Fibroblast of skin of scalp (primary cell): ENCODE data around the gene CLIP2.
"Not testable (repeated sequence)": the region's sequence is repeated elsewhere in the genome, so short reads cannot be mapped to it uniquely, and the experiment has no call there.

Experiments
- DNase-seq: peaks from one replicate; pipeline ENCODE4 v3.0.0-alpha.2; 2013

CLIP2 gene

DNA sequence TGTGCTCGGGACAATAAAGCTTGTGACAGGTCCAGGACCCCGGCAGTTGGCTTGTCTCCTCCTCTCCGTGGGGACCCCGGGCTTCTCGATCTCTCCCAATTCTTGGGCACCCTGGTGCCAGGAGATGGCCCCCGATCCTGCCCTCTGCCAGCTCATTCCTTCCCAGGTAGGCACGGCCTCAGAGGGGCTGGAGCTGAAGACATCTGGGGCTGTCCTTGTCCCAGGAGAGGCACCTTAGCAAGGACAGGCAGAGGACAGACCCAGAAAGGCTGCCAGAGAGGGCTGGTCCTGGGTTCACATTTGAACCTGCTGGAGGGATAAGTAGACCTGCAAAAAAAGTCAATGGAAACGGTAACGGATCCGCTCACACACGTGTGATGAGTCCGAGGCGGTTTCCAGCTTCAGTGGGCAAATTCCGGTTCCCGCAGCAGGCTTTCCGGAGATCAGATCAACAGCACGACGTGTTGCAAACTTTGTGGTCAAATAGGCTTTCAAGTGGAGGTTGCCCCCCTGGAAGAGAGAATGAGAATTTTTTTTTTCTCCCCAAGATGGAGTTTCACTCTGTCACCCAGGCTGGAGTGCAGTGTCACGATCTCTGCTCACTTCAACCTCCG, 116.8 kb downstream of the CLIP2 start:
- no peak for DNase-seq

DNA sequence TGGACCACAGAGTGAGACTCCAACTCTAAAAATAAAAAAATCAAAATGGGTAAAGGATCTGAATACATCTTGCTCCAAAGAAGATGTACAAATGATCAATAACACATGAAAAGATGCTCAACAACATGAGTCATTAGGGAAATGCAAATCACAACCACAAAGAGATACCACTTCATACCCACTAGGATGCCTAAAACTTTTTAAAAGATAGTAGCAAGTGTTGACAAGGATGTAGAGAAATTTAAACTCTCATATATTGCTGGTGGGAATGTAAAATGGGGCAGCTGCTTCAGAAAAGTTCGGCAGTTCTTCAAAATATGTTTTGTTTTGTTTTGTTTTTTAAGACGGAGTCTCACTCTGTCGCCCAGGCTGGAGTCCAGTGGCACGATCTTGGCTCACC, 118.8 kb downstream of the CLIP2 start:
- no peak for DNase-seq

DNA sequence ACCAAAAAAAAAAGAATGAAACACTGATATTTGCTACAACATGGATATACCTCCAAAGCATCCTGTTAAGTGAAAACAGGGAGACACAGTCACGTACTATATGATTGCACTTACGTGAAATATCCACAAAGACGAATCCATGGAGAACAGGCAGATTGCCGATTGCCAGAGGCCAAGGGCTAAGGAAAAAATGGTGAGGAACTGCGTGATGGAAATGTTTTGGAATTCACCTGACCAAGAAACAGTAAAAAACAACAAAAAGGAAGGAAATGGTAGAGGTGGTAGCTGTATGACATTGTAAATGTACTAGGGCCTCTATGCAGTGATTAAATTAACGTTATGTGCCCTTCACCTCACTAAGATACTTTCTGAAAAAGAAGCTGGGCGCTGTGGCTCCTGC, 120.4 kb downstream of the CLIP2 start:
- DNase-seq, result no peak

DNA sequence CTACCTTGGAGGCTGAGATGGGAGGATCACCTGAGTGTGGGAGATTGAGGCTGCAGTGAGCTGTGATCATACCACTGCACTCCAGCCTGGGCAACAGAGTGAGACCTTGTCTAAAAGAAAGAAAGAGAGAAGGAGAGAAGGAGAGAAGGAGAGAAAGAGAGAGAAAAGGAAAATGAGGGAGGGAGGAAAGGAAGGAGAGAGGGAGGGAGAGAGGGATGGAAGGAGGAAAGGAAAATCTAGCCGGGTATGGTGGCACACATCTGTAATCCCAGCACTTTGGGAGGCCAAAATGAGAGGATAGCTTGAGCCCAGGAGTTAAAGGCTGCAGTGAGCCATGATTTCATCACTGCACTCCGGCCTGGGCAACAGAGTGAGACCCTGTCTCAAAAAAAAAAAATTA, 121.6 kb downstream of the CLIP2 start:
- DNase-seq, result no peak

DNA sequence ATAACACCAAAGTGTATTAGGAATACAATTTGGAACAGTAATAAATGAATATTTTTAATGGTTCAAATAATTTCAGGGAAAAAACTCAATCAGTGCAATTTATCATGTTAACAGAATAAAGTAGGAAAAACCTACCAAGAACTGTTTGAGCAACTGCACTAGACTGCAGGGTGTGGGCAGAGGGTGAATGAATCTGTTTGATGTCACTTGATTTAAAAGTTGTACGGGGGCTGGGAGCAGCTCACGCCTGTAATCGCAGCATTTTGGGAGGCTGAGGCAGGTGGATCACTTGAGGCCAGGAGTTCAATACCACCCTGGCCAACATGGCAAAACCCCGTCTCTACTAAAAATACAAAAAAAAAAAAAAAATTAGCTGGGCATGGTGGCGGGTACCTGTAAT, 122.4 kb downstream of the CLIP2 start:
- DNase-seq, result not testable (repeated sequence)

DNA sequence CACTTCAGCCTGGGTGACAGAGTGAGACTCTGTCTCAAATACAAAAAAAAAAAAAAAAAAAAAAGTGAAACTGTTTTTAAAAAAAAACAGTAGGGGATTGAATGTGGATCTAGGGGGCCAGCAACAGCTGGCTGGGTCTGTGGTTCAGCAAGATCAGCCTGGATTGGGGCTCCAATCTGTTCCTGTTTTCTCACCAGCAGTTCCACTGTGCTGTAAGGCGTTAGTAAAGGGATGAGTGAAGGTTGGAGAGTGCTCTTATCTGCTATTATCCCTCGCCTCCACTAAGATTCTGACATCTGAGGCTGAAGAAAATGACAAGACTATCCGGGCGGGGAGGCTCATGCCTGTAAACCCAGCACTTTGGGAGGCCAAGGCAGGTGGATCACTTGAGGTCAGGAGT, 122.8 kb downstream of the CLIP2 start:
- no peak for DNase-seq

DNA sequence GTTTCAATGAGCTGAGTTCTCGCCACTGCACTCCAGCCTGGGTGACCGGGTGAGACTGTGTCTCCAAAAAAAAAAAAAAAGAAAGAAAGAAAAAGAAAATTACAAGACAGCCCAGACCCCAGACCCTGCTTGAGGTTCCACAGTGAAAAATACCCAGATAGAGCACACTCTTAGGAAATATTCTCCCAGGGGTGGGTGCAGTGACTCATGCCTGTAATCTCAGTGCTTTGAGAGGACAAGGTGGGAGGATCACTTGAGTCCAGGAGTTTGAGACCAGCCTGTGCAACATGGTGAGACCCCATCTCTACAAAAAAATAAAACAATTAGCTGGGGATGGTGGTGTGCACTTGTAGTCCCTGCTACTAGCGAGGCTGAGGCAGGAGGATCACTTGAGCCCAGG, 123.4 kb downstream of the CLIP2 start:
- DNase-seq, result no peak

DNA sequence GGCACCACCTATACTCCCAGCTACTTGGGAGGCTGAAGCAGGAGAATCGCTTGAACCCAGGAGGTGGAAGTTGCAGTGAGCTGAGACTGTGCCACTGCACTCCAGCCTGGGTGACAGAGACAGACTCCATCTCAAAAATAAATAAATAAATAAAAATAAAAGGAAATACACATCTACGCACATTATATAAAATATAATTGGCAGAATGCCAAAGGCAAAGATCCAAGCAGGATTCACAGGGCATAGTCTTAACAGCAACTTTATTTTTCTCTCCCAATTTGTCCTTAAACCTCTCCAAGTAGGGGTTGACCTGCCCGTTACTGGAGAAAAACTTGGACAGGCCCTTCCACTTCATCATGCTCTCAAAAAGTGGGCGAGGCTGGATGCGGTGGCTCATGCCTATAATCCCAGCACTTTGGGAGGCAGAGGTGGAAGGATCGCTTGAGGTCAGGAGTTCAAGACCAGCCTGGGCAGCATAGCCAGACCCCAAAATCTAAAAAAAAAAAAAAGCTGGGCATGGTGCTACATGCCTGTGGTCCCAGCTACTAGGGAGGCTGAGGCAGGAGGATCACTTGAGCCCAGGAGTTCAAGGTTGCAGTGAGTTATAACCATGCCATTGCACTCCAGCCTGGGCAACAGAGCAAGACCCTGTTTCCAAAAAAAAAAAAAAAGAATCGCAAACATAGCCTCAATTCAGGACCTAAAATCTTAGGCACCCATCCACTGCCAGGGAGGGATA, 125.6 kb downstream of the CLIP2 start:
- DNase-seq, result not testable (repeated sequence)

DNA sequence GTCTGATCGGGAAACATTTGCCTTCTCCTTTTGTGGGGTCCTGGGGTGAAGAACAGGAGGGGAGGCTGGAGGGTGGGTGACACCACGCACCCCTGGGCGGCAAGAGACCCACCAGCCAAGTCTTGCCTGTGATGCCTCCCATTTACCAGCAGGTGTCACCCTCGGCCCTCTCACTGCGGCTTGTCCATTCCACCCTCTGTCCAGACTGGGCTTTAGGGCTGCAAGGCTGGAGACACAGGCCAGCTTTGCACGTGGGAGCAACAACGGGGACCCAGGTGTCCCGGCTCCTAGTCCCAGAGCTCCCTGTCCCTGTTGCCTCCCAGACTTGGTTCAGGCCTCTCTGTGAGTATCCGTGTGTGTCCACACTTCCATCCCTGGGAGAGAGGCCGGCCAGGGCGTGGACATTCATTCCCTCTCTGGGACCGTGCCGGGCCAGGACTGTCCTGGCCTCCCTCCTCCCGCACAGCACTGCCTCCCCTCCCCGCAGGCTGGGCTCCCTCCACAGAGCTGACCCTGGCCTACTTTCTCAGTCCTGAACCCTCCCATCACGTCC, 128.3 kb downstream of the CLIP2 start:
- peak; percentile 63 for DNase-seq

DNA sequence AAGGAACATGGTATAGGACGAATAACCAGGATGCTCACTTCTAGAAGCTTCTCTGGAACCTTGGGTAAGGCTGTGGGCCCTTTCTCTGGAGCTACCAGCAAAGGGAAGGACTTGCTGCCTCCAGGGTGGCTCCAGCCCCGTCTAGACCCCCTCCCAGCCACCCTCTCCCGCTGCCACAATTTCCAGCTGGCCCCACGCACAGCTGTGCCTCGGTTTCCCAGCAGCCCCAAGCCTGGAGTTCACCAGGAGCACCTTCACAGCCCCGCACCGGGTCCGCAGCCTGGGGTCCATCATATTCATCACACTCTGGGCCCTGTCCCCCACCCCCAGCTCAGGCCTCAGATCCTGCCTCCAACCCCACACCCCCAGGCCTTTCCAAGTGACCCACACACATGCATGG, 128.9 kb downstream of the CLIP2 start:
- DNase-seq, result no peak

DNA sequence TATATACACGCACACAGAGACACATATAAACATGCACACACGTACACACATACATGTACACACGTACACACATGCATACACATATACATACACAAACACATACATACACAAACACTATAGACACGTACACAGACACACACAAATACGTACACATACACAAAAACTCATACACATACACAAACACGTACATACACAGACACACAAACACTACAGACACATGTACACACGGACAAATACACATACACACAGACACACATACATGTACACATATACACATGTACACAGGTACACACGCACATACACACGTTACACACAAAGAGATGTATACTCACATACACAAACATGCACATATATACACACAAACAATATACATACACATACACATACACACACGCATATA, 129.3 kb downstream of the CLIP2 start:
- no peak for DNase-seq

DNA sequence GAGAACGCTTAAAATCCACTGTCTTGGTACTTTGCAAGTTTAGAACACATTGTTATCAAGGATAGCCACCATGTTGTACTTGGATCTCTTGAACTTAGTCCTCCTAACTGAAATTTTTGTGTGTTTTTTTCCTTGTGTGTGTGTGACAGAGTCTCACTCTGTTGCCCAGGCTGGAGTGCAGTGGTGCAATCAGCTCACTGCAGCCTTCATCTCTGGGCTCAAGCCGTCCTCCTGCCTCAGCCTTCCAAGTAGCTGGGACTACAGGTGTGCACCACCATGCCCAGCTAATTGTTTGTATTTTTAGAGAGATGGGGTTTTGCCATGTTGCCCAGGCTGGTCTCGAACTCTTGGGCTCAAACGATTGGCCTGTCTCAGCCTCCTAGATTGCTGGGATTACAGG, 130.0 kb downstream of the CLIP2 start:
- DNase-seq, result not testable (repeated sequence)

DNA sequence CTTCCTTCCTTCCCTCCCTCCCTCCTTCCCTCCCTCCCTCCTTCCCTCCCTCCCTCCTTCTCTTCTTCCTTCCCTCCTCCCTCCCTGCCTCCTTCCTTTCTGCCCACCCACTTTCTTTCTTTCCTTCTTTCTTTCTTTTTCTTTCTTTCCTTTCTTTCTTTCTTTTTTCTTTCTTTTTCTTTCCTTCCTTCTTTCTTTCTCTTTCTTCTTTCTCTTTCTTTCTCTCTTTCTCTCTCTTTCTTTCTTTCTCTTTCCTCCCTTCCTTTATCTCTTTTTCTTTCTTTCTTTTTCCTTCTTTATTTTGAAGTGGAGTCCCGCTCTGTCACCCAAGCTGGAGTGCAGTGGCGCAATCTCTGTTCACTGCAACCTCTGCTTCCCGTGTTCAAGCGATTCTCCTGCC, 130.8 kb downstream of the CLIP2 start:
- no peak for DNase-seq

DNA sequence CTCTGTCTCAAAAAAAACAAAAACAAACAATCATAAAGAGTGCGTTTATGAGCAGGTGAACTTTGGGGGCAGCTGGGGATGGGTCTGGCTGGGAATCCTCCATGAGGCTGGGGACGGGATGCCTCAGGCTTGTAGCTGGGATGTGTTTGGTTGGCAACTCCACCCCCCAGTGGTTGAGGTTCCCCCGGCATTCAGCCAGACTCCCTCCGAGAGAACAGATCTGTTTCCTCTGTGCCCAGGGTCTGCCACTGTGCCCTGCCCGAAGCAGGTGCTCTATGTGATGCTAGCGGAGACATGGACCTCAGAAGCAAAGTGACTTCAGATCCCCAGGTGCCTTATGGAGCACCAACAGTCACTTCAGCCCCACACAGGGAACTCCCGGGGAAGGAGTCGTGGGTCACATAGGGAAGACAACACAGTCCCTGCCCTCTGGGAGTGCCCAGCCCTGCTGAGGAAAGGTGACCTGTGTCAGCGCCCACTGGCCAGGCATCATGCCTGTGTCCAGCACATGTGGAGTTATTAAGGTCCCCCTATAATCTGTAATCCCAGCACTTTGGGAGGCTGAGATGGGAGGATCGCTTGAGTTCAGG, 135.2 kb downstream of the CLIP2 start:
- DNase-seq, result no peak

DNA sequence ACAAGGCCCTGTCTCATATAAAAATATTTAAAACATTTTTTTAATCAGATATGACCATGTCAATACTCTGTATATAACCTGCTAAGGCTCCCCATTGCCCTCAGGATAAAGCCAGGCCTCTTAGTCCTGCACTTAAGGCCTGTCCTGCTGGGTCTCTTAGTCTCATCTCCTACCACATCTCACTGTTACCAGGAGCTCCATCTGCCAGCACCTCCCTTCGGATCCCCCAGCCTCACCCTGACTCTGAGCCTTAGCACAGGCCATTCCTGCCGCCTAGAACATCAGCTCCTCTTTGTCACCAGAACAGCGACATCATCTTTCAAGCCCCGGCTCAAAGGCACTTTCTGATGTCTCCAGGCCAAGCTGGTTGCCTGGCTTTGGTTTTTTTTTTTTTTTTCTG, 138.8 kb downstream of the CLIP2 start:
- no peak for DNase-seq

DNA sequence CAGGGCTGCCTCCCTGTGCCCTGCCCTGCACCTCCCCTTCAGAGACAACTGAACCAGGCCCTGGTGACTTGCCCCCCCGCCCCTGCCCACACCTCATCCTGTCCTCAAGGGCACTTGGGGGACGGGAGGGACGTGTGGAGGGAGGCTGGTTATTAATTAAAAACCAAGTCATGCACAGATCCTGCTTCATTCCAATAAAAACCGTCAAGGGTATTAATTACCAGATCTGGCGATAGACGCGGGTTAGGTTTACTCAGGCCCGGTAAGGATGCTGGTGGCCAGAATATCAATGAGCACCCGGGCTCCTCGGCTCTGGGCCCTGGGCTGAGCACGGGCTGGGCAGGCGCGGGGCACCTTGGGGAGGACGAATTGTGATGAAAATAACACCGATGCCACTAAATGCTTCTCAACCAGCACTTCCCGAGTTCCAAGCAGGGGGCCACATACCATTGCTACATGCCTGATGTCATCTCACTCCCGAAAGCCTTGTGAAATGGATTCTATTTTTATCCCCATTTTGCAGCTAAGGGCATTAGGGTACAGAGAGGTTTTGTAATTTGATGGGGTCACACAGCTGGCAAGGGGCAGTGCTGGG, 140.0 kb downstream of the CLIP2 start:
- DNase-seq, result peak; percentile 90

DNA sequence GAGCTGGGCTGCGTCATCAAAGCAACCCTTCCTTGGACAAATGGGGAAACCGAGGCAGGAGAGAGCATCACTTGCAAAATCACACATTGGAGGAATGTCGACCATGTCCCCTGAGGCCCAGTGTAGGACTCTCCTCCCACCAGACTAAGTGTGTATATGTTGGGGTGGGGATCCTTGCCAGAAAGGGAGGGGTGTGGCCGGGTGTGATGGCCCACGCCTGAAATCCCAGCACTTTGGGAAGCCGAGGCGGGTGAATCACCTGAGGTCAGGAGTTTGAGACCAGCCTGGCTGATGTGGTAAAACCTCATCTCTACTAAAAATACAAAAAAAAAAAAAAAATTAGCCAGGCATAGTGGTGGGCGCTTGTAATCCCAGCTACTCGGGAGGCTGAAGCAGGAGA, 141.2 kb downstream of the CLIP2 start:
- DNase-seq, result not testable (repeated sequence)

DNA sequence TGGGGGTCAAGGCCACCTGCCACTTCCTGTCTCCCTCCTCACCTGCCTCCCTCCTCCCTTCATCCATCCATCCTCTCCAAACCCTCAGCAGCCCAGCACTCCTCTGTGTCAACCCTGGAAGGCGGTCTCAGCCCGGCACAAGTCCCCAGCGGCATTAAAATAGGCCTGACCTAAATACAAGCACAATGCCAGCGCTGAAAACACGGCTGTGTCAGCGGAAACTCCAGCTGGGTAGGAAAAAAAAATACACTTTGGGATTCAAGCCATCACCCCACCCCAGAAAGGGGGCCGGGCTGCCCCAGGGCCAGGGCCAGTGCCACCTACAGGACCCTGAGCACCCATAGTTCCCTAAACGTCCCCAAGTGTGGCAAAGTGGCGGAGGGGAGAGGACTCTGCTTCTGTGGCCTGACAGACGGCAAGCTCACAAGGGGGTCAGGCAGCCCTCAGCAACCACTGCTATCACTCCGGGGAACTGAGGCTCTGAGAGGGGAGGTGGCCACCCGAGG, 141.8 kb downstream of the CLIP2 start:
- no peak for DNase-seq

DNA sequence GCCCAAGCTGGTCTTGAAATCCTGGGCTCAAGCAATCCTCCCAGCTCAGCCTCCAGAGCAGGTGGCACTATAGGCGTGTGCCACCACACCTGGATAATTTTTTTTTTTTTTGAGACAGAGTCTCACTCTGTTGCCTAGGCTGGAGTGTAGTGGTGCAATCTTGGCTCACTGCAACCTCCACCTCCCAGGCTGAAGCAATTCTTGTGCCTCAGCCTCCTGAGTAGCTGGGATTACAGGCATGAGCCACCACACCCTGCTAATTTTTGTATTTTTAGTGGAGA, 148.0 kb downstream of the CLIP2 start:
- not testable (repeated sequence) for DNase-seq

DNA sequence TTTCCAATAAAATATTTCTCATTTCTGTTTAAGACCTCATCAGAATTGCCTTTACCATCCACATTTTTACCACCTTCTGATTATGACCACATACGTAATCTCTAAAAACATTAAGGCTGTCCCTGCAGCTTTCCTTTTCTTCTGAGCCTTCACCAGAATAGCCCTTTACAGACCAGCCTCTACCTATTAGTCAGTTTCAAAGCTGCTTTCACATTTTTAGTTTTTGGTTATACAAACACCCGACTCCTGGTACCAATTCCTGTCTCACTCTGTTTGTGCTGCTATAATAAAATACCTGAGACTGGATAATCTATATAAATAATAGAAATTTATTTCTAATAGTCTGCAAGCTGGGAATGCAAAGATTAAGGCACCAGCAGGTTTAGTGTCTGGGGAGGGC, 149.1 kb downstream of the CLIP2 start:
- DNase-seq, result no peak

DNA sequence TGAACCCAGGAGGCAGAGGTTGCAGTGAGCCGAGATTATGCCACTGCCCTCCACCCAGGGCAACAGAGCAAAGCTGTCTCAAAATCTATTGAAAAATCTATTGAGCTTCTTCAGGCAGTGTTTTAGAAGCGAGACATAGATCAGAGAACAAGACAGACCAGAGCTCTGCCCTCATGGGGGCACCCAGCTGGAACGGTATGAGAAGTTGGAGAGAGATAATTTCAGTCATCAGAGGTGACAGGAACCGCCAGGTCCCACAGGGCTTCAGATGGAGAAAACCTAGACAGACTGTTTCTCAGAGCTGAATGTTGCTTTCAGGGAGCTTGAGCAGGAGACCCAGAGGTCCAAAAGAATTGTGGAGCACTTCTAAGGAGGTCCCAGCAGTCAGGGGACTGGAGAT, 150.3 kb downstream of the CLIP2 start:
- no peak for DNase-seq

DNA sequence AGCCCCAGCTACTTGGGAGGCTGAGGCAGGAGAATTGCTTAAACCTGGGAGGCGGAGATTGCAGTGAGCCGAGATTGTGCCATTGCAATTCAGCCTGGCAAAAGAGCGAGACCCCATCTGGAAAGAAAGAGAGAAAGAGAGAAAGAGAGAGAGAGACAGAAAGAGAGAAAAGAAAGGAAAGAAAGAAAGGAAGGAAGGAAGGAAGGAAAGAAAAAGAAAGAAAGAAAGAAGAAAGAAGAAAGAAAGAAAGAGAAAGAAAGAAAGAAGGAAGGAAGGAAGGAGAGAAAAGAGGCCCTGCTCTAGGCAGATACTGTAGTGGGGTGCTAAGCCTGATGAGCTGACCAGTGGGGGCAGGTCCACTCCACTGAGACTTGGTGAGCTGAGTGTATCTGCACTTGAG, 150.9 kb downstream of the CLIP2 start:
- DNase-seq, result not testable (repeated sequence)

DNA sequence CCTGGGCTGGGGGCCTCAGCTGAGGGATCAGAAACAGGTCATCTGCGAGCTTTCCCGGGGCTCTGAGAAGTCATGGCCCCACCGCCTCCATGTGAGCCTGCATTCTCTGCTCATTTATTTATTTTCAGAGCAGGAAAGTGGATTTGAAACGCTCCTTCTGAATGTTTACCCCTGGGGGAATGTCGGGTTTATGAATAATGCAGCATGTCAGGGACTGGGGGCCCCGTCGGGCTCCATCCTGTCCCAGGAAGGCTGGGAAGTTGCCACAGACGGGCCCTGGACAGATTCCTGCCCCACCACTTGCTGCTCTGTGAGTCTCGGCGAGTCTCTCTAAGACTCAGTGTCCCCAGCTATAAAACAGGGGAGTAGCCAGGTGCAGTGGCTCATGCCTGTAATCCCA, 152.6 kb downstream of the CLIP2 start:
- no peak for DNase-seq
